Measurements from ENCODE around the gene SLC27A1. TPM values are rescaled to one million over a fixed set of nuclear protein-coding genes. Genes with fewer than 3 reads are reported as not detected.
"Not testable (repeated sequence)": the region's sequence is repeated elsewhere in the genome, so short reads cannot be mapped to it uniquely, and the experiment has no call there.

SLC27A1 gene
- total RNA-seq, 1 donor from 2014 or later: 1.8 TPM

DNA sequence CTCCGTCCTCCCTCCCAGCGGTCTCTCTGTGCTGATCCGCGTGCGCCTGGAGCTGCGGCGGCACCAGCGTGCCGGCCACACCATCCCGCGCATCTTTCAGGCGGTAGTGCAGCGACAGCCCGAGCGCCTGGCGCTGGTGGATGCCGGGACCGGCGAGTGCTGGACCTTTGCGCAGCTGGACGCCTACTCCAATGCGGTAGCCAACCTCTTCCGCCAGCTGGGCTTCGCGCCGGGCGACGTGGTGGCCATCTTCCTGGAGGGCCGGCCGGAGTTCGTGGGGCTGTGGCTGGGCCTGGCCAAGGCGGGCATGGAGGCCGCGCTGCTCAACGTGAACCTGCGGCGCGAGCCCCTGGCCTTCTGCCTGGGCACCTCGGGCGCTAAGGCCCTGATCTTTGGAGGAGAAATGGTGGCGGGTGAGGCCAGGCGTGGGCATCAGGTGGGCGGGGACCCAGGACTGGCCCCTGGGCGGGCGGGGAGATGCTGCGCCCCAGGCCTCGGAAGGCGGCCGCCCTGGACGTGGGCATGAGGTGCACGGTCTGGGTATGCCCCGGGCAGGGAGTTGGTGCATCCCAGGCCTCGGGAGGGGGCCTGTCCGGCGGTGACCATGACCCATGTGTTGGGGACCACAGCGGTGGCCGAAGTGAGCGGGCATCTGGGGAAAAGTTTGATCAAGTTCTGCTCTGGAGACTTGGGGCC, 16.4 kb downstream of the SLC27A1 start:
- H3K27ac Mint-ChIP-seq: no peak overlapping the region
- H3K9me3 Mint-ChIP-seq: no peaks in the 10 kb centered on the region
- no peak for DNase-seq
- no peak overlapping the region for H3K4me3 Mint-ChIP-seq
- no peaks in the 10 kb centered on the region for H3K36me3 Mint-ChIP-seq (ENCODE audit: low read depth)
- intact Hi-C loops (cut with micrococcal nuclease): no loop called here
- H3K27me3 Mint-ChIP-seq: no peaks in the 10 kb centered on the region
- H3K4me1 Mint-ChIP-seq: peaks cover 15% of the 10 kb centered on the region

DNA sequence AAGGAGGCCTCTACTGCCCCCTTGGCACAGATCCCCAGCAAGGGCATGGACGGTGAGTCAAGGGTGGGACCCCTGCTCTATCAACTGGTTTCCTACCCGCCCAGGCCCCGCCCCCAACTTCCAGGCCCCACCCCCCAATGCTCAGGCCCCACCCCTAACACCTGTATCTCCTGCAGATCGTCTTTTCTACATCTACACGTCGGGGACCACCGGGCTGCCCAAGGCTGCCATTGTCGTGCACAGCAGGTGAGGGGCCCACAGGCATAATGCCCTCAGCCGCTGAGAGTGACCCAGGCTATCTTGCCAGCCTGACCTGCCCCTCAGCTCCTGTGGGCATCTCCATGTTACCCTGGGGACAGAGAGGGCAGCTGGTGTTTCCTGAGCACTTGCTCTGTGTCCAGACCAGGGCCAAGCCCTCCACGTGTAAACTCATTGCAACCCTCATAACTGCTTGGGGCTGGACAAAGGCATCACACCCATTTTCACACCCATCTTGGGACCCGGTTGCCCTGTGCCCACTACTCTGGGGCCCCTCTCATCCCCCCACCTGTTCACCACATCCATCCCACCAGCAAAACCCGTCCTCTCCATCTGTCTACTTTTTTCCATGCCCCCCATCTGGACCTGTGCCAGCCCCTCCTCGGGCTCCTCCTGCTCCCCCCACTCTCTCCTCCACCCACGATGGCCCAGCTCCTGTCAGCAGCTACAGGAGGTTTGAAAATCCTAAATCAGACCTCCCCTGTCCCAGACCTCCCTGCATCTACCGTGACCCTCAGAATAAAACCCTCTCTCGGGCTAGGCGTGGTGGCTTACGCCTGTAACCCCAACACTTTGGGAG, 17.2 kb downstream of the SLC27A1 start:
- intact Hi-C loops (cut with micrococcal nuclease): no loop called here
- Mint-ChIP-seq H3K4me3 (no peak overlapping the region), H3K4me1 (peaks cover 15% of the 10 kb centered on the region), H3K27ac (no peak overlapping the region), H3K9me3 (no peaks in the 10 kb centered on the region), H3K27me3 (no peaks in the 10 kb centered on the region), H3K36me3 (ENCODE audit: low read depth) (no peaks in the 10 kb centered on the region)
- DNase-seq: no peak

DNA sequence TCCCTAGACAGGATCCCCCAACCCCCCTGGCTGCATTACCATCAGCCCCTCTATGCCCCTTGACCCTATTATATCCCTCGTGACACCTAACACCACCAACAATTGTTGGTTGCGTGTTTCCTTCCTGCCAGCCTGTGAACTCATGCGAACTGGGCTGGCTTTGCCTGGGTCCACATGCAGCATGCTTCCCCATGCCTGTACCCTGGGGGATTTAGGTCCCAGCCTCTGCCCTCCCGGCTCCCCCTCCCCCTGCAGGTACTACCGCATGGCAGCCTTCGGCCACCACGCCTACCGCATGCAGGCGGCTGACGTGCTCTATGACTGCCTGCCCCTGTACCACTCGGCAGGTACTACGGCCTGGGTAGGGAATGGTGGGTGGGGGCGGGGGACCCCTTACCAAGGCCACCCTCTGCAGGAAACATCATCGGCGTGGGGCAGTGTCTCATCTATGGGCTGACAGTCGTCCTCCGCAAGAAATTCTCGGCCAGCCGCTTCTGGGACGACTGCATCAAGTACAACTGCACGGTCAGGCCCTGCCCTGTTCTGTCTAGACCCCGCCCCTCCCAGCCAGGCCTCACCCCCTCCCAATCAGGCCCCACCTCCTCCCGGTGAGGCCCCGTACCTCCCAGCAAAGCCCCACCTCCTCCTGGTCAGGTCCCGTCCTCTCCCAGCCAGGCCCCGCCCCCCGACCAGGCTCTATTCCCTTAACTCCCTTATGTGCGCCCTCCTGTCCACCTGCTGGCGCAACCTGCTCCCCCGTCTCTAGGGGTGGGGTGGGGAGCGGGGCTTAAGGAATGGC, 18.5 kb downstream of the SLC27A1 start:
- H3K9me3 Mint-ChIP-seq: no peaks in the 10 kb centered on the region
- H3K36me3 Mint-ChIP-seq (ENCODE audit: low read depth): no peaks in the 10 kb centered on the region
- no peaks in the 10 kb centered on the region for H3K27me3 Mint-ChIP-seq
- peak; percentile 83 for DNase-seq
- intact Hi-C loops (cut with micrococcal nuclease): no loop called here
- peak overlapping the region; percentile 28 for H3K4me3 Mint-ChIP-seq
- no peak overlapping the region for H3K27ac Mint-ChIP-seq
- peaks cover 15% of the 10 kb centered on the region for H3K4me1 Mint-ChIP-seq

DNA sequence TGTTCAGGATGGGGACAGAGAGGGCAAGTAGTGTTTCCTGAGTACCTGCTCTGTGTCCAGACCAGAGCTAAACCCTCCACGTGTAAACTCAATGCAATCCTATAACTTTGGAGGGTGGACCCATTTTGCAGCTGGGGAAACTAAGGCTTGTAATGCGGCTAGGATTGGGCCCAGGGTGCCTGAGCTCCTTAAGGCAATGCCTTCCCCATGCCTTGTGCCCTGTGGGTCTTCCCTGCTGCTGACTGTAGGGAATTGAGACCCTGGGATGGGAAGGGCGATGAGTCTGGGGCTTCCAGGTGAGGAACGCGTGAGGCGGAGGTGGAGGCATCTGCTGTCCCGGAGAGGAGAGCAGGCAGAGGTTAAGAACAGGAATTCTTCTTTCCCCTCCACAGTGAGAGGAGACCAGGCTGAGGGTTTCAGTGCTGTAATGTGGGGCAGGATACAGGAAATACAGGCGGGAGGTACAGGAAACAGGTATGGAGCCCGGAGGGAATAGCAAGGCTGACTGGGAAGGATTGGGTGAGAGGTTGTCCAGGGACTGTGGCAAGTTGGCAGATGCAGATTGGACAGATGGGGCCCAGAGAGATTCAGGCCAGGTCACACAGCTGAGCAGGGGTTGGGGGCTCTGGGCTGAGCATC, 19.2 kb downstream of the SLC27A1 start:
- Mint-ChIP-seq H3K36me3 (ENCODE audit: low read depth) (no peaks in the 10 kb centered on the region), H3K4me1 (peaks cover 15% of the 10 kb centered on the region), H3K4me3 (no peak overlapping the region), H3K27me3 (no peaks in the 10 kb centered on the region), H3K9me3 (no peaks in the 10 kb centered on the region), H3K27ac (no peak overlapping the region)
- DNase-seq: no peak
- intact Hi-C loops (cut with micrococcal nuclease): loop anchor here (10.0 kb wide), 1 partner anchor 85 kb away; no protein-coding TSS in a partner anchor

DNA sequence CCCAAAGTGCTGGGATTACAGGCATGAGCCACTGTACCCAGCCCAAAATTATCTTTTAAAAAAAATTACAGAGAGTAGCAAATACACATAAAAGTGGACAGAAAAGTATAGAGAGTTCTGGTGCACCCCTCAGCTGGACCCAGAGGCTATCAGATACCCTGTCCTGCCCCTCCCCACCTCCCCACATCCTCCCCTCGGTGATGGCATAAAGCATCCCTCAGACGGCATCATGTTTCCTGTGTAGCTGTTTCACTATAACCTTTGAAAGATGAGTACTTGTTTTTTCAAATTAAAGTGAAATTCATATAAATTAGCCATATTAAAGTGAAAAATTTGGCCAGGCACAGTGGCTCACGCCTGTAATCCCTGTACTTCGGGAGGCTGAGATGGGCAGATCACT, 20.1 kb downstream of the SLC27A1 start:
- no peaks in the 10 kb centered on the region for H3K27me3 Mint-ChIP-seq
- DNase-seq: peak; percentile 71
- no peaks in the 10 kb centered on the region for H3K36me3 Mint-ChIP-seq (ENCODE audit: low read depth)
- H3K4me1 Mint-ChIP-seq: peaks cover 15% of the 10 kb centered on the region
- H3K27ac Mint-ChIP-seq: no peak overlapping the region
- no peaks in the 10 kb centered on the region for H3K9me3 Mint-ChIP-seq
- H3K4me3 Mint-ChIP-seq: no peak overlapping the region
- intact Hi-C loops (cut with micrococcal nuclease): loop anchor here (10.0 kb wide), 1 partner anchor 84 kb away; no protein-coding TSS in a partner anchor

DNA sequence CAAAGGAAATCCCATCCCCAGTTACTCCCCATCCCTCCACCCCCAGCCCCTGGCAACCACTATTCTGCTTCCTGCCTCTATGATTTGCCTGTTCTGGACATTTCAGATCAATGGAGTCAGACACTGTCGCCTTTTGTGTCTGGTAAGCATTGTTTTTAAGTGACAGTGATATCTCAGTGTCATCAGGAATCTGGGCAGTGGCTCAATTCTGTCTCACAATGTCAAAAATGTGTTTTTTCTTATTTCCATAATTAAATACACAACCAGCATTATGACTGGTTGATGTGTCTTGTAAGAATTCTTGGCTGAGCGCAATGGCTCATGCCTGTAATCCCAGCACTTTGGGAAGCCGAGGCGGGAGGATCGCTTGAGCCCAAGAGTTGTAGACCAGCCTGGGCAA, 21.0 kb downstream of the SLC27A1 start:
- H3K36me3 Mint-ChIP-seq (ENCODE audit: low read depth): no peaks in the 10 kb centered on the region

DNA sequence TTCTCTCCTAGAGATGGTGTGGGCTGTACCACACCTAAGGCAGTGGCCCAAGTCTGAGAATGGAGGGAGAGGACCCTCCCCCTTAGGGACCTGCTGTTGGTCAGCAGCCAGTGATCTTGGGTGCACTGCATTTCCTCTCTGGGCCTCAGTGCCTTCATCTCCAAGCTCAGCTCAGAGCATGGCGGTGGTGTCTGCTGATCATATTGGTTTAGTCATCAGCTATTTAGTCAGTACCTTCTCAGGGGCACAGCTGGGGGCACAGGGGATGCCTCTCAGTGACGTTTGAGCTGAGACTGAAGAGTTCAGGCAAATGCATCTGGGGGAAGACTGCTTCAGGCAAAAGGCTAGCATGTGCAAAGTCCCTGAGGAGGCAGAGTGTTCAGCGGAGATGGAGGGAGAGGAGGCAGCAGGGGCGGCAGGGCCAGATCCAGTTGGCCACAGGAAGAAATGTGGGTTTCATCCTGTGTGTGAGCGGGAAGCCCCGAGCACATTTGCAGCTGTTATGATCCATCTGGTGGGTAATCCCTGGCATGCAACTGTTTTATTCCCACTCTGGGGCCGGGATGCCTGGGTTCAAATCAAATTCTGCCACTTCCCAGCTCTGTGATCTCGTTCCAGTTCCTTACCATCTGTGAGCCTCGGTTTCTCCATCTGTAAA, 25.4 kb downstream of the SLC27A1 start:
- Mint-ChIP-seq H3K4me3 (no peak overlapping the region), H3K27me3 (no peaks in the 10 kb centered on the region), H3K9me3 (no peaks in the 10 kb centered on the region), H3K4me1 (peaks cover 14% of the 10 kb centered on the region), H3K27ac (no peak overlapping the region), H3K36me3 (ENCODE audit: low read depth) (no peaks in the 10 kb centered on the region)
- no peak for DNase-seq
- intact Hi-C loops (cut with micrococcal nuclease): loop anchor here (5.0 to 10.0 kb wide), 2 partner anchors 79 to 362 kb away; partner anchors contain the start of gene RPL18A

More for the DNA sequence above, 21.0 kb downstream of the SLC27A1 start:
- H3K4me3 Mint-ChIP-seq: no peak overlapping the region
- H3K27ac Mint-ChIP-seq: no peak overlapping the region
- H3K4me1 Mint-ChIP-seq: peaks cover 20% of the 10 kb centered on the region
- no peaks in the 10 kb centered on the region for H3K9me3 Mint-ChIP-seq
- no peaks in the 10 kb centered on the region for H3K27me3 Mint-ChIP-seq
- intact Hi-C loops (cut with micrococcal nuclease): loop anchor here (10.0 kb wide), 1 partner anchor 84 kb away; no protein-coding TSS in a partner anchor
- no peak for DNase-seq

DNA sequence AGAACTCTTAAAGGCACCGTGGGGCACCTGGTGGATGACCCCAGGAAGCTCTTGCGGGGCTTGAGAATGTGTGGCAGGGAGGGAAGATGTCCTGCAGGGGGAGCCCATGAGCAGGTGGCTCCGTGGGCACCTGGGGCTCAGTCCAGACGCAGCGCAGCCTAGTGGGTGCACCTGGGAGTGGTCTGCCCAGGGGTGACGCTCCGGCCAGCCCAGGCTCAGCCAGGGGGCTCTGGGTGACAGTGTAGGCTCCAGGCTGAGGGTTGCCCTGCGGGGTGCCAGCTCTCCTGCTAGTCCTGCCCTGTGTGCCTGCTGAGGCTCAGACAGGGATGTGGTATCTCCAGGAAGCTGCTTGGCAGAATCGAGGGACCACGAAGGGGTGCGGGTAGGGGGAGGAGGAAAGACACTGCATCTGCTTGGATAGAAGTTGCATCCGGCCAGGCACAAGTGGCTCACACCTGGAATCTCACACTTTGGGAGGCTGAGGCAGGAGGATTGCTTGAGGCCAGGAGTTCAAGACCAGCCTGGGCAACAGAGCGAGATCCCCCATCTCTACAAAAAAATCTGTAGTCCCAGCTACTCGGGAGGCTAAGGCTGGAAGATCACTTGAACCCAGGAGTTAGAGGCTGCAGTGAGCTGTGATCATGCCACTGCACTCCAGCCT, 26.1 kb downstream of the SLC27A1 start:
- H3K4me1 Mint-ChIP-seq: peaks cover 14% of the 10 kb centered on the region
- H3K9me3 Mint-ChIP-seq: no peaks in the 10 kb centered on the region
- intact Hi-C loops (cut with micrococcal nuclease): loop anchor here (5.0 to 10.0 kb wide), 2 partner anchors 78 to 361 kb away; partner anchors contain the start of gene RPL18A
- H3K36me3 Mint-ChIP-seq (ENCODE audit: low read depth): peaks cover 2% of the 10 kb centered on the region
- no peaks in the 10 kb centered on the region for H3K27me3 Mint-ChIP-seq
- H3K4me3 Mint-ChIP-seq: peak overlapping the region; percentile 35
- peak; percentile 94 for DNase-seq
- no peak overlapping the region for H3K27ac Mint-ChIP-seq

DNA sequence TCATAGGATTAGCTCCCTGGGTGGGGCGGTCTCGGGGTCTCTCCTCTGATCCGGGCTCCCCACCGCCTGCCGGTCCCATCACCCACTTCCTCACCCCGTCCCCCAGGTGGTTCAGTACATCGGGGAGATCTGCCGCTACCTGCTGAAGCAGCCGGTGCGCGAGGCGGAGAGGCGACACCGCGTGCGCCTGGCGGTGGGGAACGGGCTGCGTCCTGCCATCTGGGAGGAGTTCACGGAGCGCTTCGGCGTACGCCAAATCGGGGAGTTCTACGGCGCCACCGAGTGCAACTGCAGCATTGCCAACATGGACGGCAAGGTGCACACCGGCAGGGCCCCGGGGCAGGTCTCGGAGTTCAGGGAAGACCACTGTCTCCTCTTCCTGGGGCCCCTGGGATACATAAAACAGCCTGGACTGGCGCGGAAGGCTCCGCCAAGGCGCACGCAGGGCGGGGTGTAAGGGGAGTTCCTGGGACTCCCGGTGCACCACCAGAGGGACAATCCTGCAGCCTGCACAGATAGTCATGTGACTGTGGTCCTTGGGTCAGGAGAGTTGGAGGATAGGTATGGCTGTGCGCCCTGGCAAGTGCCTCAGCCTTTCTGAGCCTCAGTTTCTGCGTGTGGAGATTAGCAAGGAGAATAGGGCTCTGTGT, 26.9 kb downstream of the SLC27A1 start:
- intact Hi-C loops (cut with micrococcal nuclease): loop anchor here (5.0 to 10.0 kb wide), 2 partner anchors 78 to 360 kb away; partner anchors contain the start of gene RPL18A
- no peak overlapping the region for H3K27ac Mint-ChIP-seq
- peaks cover 2% of the 10 kb centered on the region for H3K36me3 Mint-ChIP-seq (ENCODE audit: low read depth)
- no peak overlapping the region for H3K4me3 Mint-ChIP-seq
- H3K27me3 Mint-ChIP-seq: no peaks in the 10 kb centered on the region
- H3K4me1 Mint-ChIP-seq: peaks cover 14% of the 10 kb centered on the region
- no peak for DNase-seq
- H3K9me3 Mint-ChIP-seq: no peaks in the 10 kb centered on the region

DNA sequence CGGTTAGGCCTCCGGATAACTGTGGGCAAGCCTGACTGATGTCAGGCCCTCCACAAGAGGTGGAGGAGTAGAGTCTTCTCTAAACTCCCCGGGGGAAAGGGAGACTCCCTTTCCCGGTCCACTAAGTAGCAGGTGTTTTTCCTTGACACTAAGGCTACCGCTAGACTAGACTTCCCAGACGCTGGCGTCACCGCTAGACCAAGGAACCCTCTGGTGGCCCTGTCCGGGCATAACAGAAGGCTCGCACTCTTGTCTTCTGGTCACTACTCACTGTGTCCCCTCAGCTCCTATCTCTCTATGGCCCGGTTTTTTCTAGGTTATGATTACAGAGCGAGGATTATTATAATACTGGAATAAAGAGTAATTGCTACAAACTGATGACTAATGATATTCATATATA, 28.7 kb downstream of the SLC27A1 start:
- not testable (repeated sequence) for DNase-seq; H3K36me3 Mint-ChIP-seq (ENCODE audit: low read depth); H3K27ac Mint-ChIP-seq; H3K9me3 Mint-ChIP-seq; H3K4me3 Mint-ChIP-seq; H3K27me3 Mint-ChIP-seq
- H3K4me1 Mint-ChIP-seq: peaks cover 15% of the 10 kb centered on the region
- intact Hi-C loops (cut with micrococcal nuclease): loop anchor here (5.0 to 10.0 kb wide), 2 partner anchors 76 to 358 kb away; partner anchors contain the start of gene RPL18A

DNA sequence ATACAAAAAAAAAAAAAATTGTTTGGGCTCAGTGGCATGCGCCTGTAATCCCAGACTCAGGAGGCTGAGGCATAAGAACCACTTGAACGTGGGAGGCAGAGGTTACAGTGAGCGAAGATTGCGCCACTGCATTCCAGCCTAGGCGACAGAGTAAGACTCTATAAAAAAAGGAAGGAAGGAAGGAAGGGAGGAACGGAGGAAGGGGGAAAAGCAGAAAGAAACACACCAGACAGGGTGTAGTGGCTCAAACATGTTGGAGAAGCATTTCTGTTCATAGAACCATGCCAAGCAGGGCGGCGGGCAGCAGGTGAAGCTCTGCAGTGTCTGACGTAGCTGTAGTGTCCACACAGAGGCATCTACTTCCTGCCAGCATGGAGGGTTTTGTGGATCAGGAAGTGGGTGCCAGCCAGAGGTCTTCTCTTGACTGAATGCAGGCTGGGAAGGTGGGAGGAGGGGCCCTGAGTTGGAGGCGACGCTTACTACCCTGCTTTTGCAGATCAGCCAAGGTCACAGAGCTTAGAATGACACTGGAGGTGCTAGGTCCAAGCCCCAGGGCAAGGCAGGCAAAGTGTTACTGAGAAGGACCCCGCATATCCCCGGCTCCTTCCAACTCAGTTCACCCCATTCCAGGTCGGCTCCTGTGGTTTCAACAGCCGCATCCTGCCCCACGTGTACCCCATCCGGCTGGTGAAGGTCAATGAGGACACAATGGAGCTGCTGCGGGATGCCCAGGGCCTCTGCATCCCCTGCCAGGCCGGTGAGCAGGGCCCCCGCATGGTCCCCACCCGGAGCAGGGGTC, 29.5 kb downstream of the SLC27A1 start:
- H3K9me3 Mint-ChIP-seq: no peaks in the 10 kb centered on the region
- no peaks in the 10 kb centered on the region for H3K27me3 Mint-ChIP-seq
- intact Hi-C loops (cut with micrococcal nuclease): loop anchor here (5.0 to 10.0 kb wide), 2 partner anchors 75 to 357 kb away; partner anchors contain the start of gene RPL18A
- H3K27ac Mint-ChIP-seq: no peak overlapping the region
- peaks cover 4% of the 10 kb centered on the region for H3K36me3 Mint-ChIP-seq (ENCODE audit: low read depth)
- H3K4me3 Mint-ChIP-seq: no peak overlapping the region
- peaks cover 16% of the 10 kb centered on the region for H3K4me1 Mint-ChIP-seq
- DNase-seq: no peak
